SK-N-SH (cell line): ENCODE results near the gene FYCO1. TPM values are rescaled to one million over a fixed set of nuclear protein-coding genes. Genes with fewer than 3 reads are reported as not detected.

Experiments
- CTCF ChIA-PET: fragments of 300-600, 350-600 bp; formaldehyde crosslinking; extraction: SDS; loops from one replicate; lab custom pipeline; 2021; lab: Yijun Ruan, JAX
- POLR2A ChIA-PET: fragments of 350-600 bp; sonication (Branson Sonifier 250); formaldehyde crosslinking; extraction: SDS; loops from one replicate; lab custom pipeline; 2020; ENCODE audit warnings: antibody characterized with exemption, inconsistent platforms; lab: Yijun Ruan, JAX
- DNase-seq: peaks from one replicate; pipeline ENCODE4 v3.0.0; 2012
- H2AFZ ChIP-seq: fragments of 200-600 bp; sonication (generic); 2 replicates; pipeline ENCODE4 v1.8.1; 2016; ENCODE audit warnings: antibody characterized with exemption, mild to moderate bottlenecking, low read depth
- H3F3A ChIP-seq: fragments of 200-600 bp; sonication (generic); replicated peaks from 2 replicates; pipeline ENCODE3; 2016; ENCODE audit warnings: antibody characterized with exemption, mild to moderate bottlenecking; ENCODE audit not compliant: insufficient read depth
- H3K27ac ChIP-seq, 2 experiments: fragments of 200-500 bp in 1 of 2; fragments of 200-600 bp in 1 of 2; sonication (Bioruptor generic) in 1 of 2; sonication (generic), shearing (Covaris generic) in 1 of 2; 2 replicates each; pipeline versions ENCODE4 v1.5.1 to v1.6.1; 2014 to 2016; ENCODE audit warnings: low read depth in 2 of 2, inconsistent platforms in 1 of 2, low read length in 1 of 2, mild to moderate bottlenecking in 1 of 2, mixed read lengths in 1 of 2
- H3K27me3 ChIP-seq: fragments of 200-600 bp; sonication (generic), shearing (Covaris generic); 2 replicates; pipeline ENCODE4 v1.6.1; 2016; ENCODE audit warnings: mixed run types; ENCODE audit not compliant: insufficient read depth
- H3K36me3 ChIP-seq, 2 experiments: fragments of 200-500 bp in 1 of 2; fragments of 200-600 bp in 1 of 2; sonication (Bioruptor generic) in 1 of 2; sonication (generic) in 1 of 2; replicated peaks in 1 of 2; 2 replicates each; pipeline versions ENCODE3 to v1.5.1; 2014 to 2016; ENCODE audit warnings: low read length in 1 of 2, mild to moderate bottlenecking in 1 of 2; ENCODE audit not compliant: insufficient read depth in 2 of 2, control insufficient read depth in 1 of 2
- H3K4me1 ChIP-seq, 2 experiments: fragments of 200-500 bp in 1 of 2; fragments of 200-600 bp in 1 of 2; sonication (Bioruptor generic) in 1 of 2; sonication (generic), shearing (Covaris generic) in 1 of 2; 2 replicates each; pipeline versions ENCODE4 v1.5.1 to v1.6.1; 2014 to 2016; ENCODE audit warnings: low read depth in 1 of 2, low read length in 1 of 2, mixed run types in 1 of 2; ENCODE audit not compliant: insufficient read depth in 2 of 2, control insufficient read depth in 1 of 2
- H3K4me2 ChIP-seq: fragments of 200-600 bp; sonication (generic), shearing (Covaris generic); 2 replicates; pipeline ENCODE4 v1.6.1; 2017; ENCODE audit warnings: mixed run types
- H3K4me3 ChIP-seq, 2 experiments: fragments of 200-500 bp in 1 of 2; fragments of 200-600 bp in 1 of 2; sonication (Bioruptor generic) in 1 of 2; sonication (generic), shearing (Covaris generic) in 1 of 2; 2 replicates each; pipeline versions ENCODE4 v1.5.1 to v1.8.1; 2014 to 2016; ENCODE audit warnings: low read depth in 2 of 2, inconsistent platforms in 1 of 2, low read length in 1 of 2, mild to moderate bottlenecking in 1 of 2, mixed read lengths in 1 of 2, moderate library complexity in 1 of 2
- H3K79me2 ChIP-seq: fragments of 200-600 bp; sonication (generic); 2 replicates; pipeline ENCODE4 v1.8.1; 2017; ENCODE audit warnings: mild to moderate bottlenecking; ENCODE audit not compliant: insufficient read depth
- H3K9ac ChIP-seq: fragments of 200-600 bp; sonication (generic); 2 replicates; pipeline ENCODE4 v1.6.1; 2017; ENCODE audit warnings: mixed run types
- H3K9me2 ChIP-seq: fragments of 200-600 bp; sonication (generic); 2 replicates; pipeline ENCODE4 v1.6.1; 2017; ENCODE audit warnings: mixed run types
- H3K9me3 ChIP-seq: fragments of 200-600 bp; sonication (generic); 2 replicates; pipeline ENCODE4 v1.6.1; 2017; ENCODE audit warnings: mixed run types, mild to moderate bottlenecking, moderate library complexity
- H4K20me1 ChIP-seq: fragments of 200-600 bp; sonication (generic); 2 replicates; pipeline ENCODE4 v1.6.1; 2017; ENCODE audit warnings: mild to moderate bottlenecking, mixed run types; ENCODE audit not compliant: insufficient read depth
- ELF1 ChIP-seq: IDR thresholded peaks from 2 replicates; pipeline ENCODE4 v1.4.0; 2012
- EP300 ChIP-seq, 2 experiments: IDR thresholded peaks; 2 replicates each; pipeline versions ENCODE4 v1.4.0 to v1.6.1; 2012; ENCODE audit warnings: borderline replicate concordance in 1 of 2, low read depth in 1 of 2, low read length in 1 of 2
- EZH2phosphoT487 ChIP-seq: fragments of 200-600 bp; sonication (generic); IDR thresholded peaks from 2 replicates; pipeline ENCODE4 v1.6.1; 2017; ENCODE audit warnings: low read depth, mixed run types, mild to moderate bottlenecking, antibody characterized with exemption, moderate library complexity, borderline replicate concordance
- FOSL2 ChIP-seq: IDR thresholded peaks from 2 replicates; pipeline ENCODE4 v1.4.0; 2012; ENCODE audit warnings: low read depth, mild to moderate bottlenecking, moderate library complexity, borderline replicate concordance
- GABPA ChIP-seq: IDR thresholded peaks from 2 replicates; pipeline ENCODE4 v1.4.0; 2012; ENCODE audit warnings: low read depth, mild to moderate bottlenecking
- GATA2 ChIP-seq: sonication (generic); formaldehyde crosslinking; IDR thresholded peaks from 2 replicates; pipeline ENCODE4 v1.5.0; 2020; ENCODE audit warnings: mild to moderate bottlenecking, missing genetic modification reagents
- NFIC ChIP-seq: IDR thresholded peaks from 2 replicates; pipeline ENCODE4 v1.4.0; 2012; ENCODE audit warnings: borderline replicate concordance
- NRF1 ChIP-seq: IDR thresholded peaks from 2 replicates; pipeline ENCODE4 v1.6.1; 2012; ENCODE audit warnings: low read depth, mild to moderate bottlenecking, low read length
- POLR2AphosphoS5 ChIP-seq: IDR thresholded peaks from 2 replicates; pipeline ENCODE4 v1.6.1; 2012; ENCODE audit warnings: low read depth, low read length
- RCOR1 ChIP-seq: fragments of 150-350 bp; IDR thresholded peaks from 2 replicates; pipeline ENCODE4 v1.6.1; 2017; ENCODE audit warnings: antibody characterized with exemption, low read length
- RXRA ChIP-seq: IDR thresholded peaks from 2 replicates; pipeline ENCODE4 v1.4.0; 2012; ENCODE audit warnings: low read depth, mild to moderate bottlenecking, borderline replicate concordance
- SMC3 ChIP-seq: IDR thresholded peaks from 2 replicates; pipeline ENCODE4 v1.6.1; 2012; ENCODE audit warnings: low read depth, low read length, improper control_type of control experiment
- TCF12 ChIP-seq: IDR thresholded peaks from 2 replicates; pipeline ENCODE4 v1.4.0; 2012
- YY1 ChIP-seq: IDR thresholded peaks from 2 replicates; pipeline ENCODE4 v1.4.0; 2012; ENCODE audit warnings: low read depth, mild to moderate bottlenecking
- WGBS: methylation state at CpG from one replicate; pipeline ENCODE4 v1.1.6; 2017; ENCODE audit warnings: low lambda C conversion rate; 5-methylcytosine and 5-hydroxymethylcytosine counted together
- polyA plus RNA-seq, 3 experiments: library from polyadenylated mRNA; depleted of rRNA; stranded (reverse); fragments of >200 nt; gene quantifications; 2 replicates each; pipeline ENCODE4 v1.2.3, GENCODE V29; 2012
- TF ChIP-seq, protein P1 (sequence below): IDR thresholded peaks from 2 replicates; pipeline ENCODE4; 2012
- TF ChIP-seq, protein P2 (sequence below): IDR thresholded peaks from 2 replicates; pipeline ENCODE4 v1.4.0; 2012; ENCODE audit warnings: low read depth, borderline replicate concordance
- TF ChIP-seq, protein P3 (sequence below): IDR thresholded peaks from 2 replicates; pipeline ENCODE4 v1.4.0; 2012; ENCODE audit warnings: low read depth
- TF ChIP-seq, protein P4 (sequence below): fragments of 200-600 bp; sonication (generic); IDR thresholded peaks from 2 replicates; pipeline ENCODE4 v1.6.1; 2017; ENCODE audit warnings: antibody characterized with exemption, mild to moderate bottlenecking, moderate library complexity
- TF ChIP-seq, protein P5 (sequence below): fragments of 150-350 bp; IDR thresholded peaks from 2 replicates; pipeline ENCODE4 v1.6.1; 2017; ENCODE audit warnings: antibody characterized with exemption, low read length, low read depth, borderline replicate concordance

Gene FYCO1
- polyA plus RNA-seq, 1 of the 3 experiments (the other 2 are of a cell fraction), result 5.5 TPM

DNA sequence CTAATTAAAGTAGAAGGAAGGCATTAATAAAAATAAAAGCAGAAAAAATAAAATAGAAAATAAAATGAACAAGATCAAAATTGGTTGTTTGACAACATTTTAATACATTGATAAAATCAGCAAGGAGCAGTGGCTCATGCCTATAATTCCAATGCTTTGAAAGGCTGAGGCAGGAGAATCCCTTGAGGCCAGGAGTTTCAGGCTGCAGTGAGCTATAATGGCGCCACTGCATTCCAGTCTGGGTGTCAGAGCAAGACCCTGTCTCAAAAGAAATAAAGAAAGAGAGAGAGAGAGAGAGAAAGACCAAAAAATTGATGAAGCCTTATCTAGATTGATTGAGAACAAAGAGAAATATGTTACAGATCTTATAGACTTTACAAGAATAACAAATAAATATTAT lies 29.5 kb upstream of the FYCO1 start:
- DNase-seq, result no peak
- Histone ChIP-seq H3K36me3 (no peaks in the 10 kb centered on the region), H2AFZ (no peak overlapping the region), H3K27me3 (no peaks in the 10 kb centered on the region; the same call in 1 of the 2 replicates), H3F3A (no peaks in the 10 kb centered on the region), H3K4me1 (no peaks in the 10 kb centered on the region), H3K27ac (no peak overlapping the region), H3K9ac (no peak overlapping the region), H3K4me3 (no peak overlapping the region), H3K9me3 (no peaks in the 10 kb centered on the region), H3K9me2 (no peaks in the 10 kb centered on the region), H4K20me1 (no peaks in the 10 kb centered on the region), H3K79me2 (no peaks in the 10 kb centered on the region), H3K4me2 (no peak overlapping the region)
- POLR2A ChIA-PET, result no interaction called here
- 6% methylated on average over 1 of the region's 1 CpG for WGBS
- CTCF ChIA-PET, result interaction anchor here (1.1 to 2.9 kb wide), 3 partner anchors 8 to 54 kb away, joined by 3 to 10 read pairs (median 4); no protein-coding TSS in a partner anchor
- TF ChIP-seq, protein P1, sequence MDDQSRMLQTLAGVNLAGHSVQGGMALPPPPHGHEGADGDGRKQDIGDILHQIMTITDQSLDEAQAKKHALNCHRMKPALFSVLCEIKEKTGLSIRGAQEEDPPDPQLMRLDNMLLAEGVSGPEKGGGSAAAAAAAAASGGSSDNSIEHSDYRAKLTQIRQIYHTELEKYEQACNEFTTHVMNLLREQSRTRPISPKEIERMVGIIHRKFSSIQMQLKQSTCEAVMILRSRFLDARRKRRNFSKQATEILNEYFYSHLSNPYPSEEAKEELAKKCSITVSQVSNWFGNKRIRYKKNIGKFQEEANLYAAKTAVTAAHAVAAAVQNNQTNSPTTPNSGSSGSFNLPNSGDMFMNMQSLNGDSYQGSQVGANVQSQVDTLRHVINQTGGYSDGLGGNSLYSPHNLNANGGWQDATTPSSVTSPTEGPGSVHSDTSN, result no peak
- TF ChIP-seq, protein P2, sequence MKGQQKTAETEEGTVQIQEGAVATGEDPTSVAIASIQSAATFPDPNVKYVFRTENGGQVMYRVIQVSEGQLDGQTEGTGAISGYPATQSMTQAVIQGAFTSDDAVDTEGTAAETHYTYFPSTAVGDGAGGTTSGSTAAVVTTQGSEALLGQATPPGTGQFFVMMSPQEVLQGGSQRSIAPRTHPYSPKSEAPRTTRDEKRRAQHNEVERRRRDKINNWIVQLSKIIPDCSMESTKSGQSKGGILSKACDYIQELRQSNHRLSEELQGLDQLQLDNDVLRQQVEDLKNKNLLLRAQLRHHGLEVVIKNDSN, result no peak
- TF ChIP-seq, protein P3, sequence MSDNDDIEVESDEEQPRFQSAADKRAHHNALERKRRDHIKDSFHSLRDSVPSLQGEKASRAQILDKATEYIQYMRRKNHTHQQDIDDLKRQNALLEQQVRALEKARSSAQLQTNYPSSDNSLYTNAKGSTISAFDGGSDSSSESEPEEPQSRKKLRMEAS, result no peak
- TF ChIP-seq TCF12, result no peak

DNA sequence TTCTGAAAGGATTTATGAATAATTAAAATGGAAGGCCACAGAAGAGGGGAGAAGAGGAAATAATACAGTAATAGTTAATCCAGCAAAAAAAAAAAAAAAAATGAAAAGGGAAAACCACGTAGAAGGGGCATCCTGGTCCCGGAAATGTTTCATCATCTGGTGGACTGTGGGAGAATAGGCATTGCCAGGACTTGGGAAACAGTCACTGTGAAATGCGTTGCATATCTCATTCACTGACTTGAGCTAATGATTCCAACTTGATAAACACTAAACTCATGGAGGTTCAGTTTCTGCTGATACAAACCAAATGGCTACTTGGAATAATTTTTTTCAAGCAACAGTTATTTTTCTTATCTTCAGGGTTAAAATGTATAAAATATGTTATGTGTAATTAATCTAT lies 28.5 kb upstream of the FYCO1 start:
- H3K36me3 ChIP-seq, result no peaks in the 10 kb centered on the region
- no peaks in the 10 kb centered on the region; the same call in 1 of the 2 replicates for H3K27me3 ChIP-seq
- H2AFZ ChIP-seq, result no peak overlapping the region
- H4K20me1 ChIP-seq, result no peaks in the 10 kb centered on the region
- H3K4me2 ChIP-seq, result no peak overlapping the region
- H3F3A ChIP-seq, result no peaks in the 10 kb centered on the region
- H3K4me1 ChIP-seq, result no peaks in the 10 kb centered on the region
- CTCF ChIA-PET, result interaction anchor here (0.6 to 2.9 kb wide), 2 partner anchors 53 to 228 kb away, joined by 3 to 10 read pairs; no protein-coding TSS in a partner anchor
- H3K27ac ChIP-seq, result no peak overlapping the region
- no peak overlapping the region for H3K4me3 ChIP-seq
- H3K79me2 ChIP-seq, result no peaks in the 10 kb centered on the region
- no peak overlapping the region for H3K9ac ChIP-seq
- H3K9me3 ChIP-seq, result no peaks in the 10 kb centered on the region
- POLR2A ChIA-PET, result no interaction called here
- TF ChIP-seq, protein P4, sequence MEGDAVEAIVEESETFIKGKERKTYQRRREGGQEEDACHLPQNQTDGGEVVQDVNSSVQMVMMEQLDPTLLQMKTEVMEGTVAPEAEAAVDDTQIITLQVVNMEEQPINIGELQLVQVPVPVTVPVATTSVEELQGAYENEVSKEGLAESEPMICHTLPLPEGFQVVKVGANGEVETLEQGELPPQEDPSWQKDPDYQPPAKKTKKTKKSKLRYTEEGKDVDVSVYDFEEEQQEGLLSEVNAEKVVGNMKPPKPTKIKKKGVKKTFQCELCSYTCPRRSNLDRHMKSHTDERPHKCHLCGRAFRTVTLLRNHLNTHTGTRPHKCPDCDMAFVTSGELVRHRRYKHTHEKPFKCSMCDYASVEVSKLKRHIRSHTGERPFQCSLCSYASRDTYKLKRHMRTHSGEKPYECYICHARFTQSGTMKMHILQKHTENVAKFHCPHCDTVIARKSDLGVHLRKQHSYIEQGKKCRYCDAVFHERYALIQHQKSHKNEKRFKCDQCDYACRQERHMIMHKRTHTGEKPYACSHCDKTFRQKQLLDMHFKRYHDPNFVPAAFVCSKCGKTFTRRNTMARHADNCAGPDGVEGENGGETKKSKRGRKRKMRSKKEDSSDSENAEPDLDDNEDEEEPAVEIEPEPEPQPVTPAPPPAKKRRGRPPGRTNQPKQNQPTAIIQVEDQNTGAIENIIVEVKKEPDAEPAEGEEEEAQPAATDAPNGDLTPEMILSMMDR, result no peak
- TF ChIP-seq EP300 (IDR thresholded peaks at IDR 0.05; ENCODE audit: borderline replicate concordance in 1 of 2, low read depth in 1 of 2, low read length in 1 of 2), result no peak
- TF ChIP-seq GATA2 (CRISPR knock-in tag), result no peak
- TF ChIP-seq, protein P2, result no peak
- TF ChIP-seq FOSL2, result no peak
- TF ChIP-seq SMC3, result no peak
- TF ChIP-seq NFIC, result no peak
- no peak for TF ChIP-seq EZH2phosphoT487
- no peak for TF ChIP-seq ELF1
- TF ChIP-seq RCOR1, result no peak
- no peak for TF ChIP-seq GABPA
- TF ChIP-seq, protein P5, sequence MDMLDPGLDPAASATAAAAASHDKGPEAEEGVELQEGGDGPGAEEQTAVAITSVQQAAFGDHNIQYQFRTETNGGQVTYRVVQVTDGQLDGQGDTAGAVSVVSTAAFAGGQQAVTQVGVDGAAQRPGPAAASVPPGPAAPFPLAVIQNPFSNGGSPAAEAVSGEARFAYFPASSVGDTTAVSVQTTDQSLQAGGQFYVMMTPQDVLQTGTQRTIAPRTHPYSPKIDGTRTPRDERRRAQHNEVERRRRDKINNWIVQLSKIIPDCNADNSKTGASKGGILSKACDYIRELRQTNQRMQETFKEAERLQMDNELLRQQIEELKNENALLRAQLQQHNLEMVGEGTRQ, result no peak
- TF ChIP-seq RXRA, result no peak
- TF ChIP-seq TCF12, result no peak
- TF ChIP-seq POLR2AphosphoS5, result no peak
- no peak for TF ChIP-seq NRF1
- TF ChIP-seq YY1, result no peak
- TF ChIP-seq, all 33 proteins: peak for 0
- no peak for DNase-seq
- WGBS, result 7% methylated on average over 3 of the region's 3 CpGs
- no peaks in the 10 kb centered on the region for H3K9me2 ChIP-seq
